Lung (tissue), 16 donors: ENCODE measurements around the gene TSPAN31. TPM values are rescaled to one million over a fixed set of nuclear protein-coding genes. Genes with fewer than 3 reads are reported as not detected.
A peak's percentile ranks its signal among the peaks of the same experiment; 100 is the strongest.

Source experiments
- ATAC-seq: fragments of 200-7000 bp; cut with Tn5 transposase; one replicate; pipeline ENCODE4 v1.9.1; 2020; ENCODE audit warnings: moderate number of reproducible peaks; ENCODE audit not compliant: insufficient read depth, low FRiP score
- DNase-seq, 3 donors: peaks; one replicate each; pipeline ENCODE4 v3.0.0-alpha.2; 2013 to 2017
- H3K27ac ChIP-seq, 2 donors: one replicate each; pipeline ENCODE4 v1.5.1; 2013; ENCODE audit warnings: mild to moderate bottlenecking in 2 of 2, moderate library complexity in 2 of 2, control low read depth in 1 of 2, inconsistent platforms in 1 of 2, low read depth in 1 of 2, low read length in 1 of 2
- H3K27me3 ChIP-seq, 3 donors: one replicate each; pipeline ENCODE4 v1.5.1; 2013; ENCODE audit warnings: low read length in 2 of 3; ENCODE audit not compliant: control insufficient read depth in 3 of 3, insufficient read depth in 3 of 3
- H3K36me3 ChIP-seq, 4 donors: one replicate each; pipeline ENCODE4 v1.5.1; 2013; ENCODE audit warnings: low read length in 4 of 4, mild to moderate bottlenecking in 1 of 4, moderate library complexity in 1 of 4; ENCODE audit not compliant: control insufficient read depth in 4 of 4, insufficient read depth in 4 of 4
- H3K4me1 ChIP-seq, 5 donors: one replicate each; pipeline ENCODE4 v1.5.1; 2013; ENCODE audit warnings: low read length in 5 of 5, mild to moderate bottlenecking in 2 of 5, moderate library complexity in 1 of 5; ENCODE audit not compliant: control insufficient read depth in 5 of 5, insufficient read depth in 5 of 5
- H3K4me3 ChIP-seq: one replicate; pipeline ENCODE4 v1.5.1; 2013; ENCODE audit warnings: mild to moderate bottlenecking, control low read depth, moderate library complexity
- H3K9ac ChIP-seq, 2 donors: one replicate each; pipeline ENCODE4 v1.5.1; 2013; ENCODE audit warnings: low read length in 2 of 2, control low read depth in 1 of 2; ENCODE audit not compliant: insufficient read depth in 1 of 2
- H3K9me3 ChIP-seq, 4 donors: one replicate each; pipeline ENCODE4 v1.5.1; 2013; ENCODE audit warnings: low read length in 3 of 4, mild to moderate bottlenecking in 1 of 4, moderate library complexity in 1 of 4; ENCODE audit not compliant: control insufficient read depth in 4 of 4, insufficient read depth in 3 of 4
- CTCF ChIP-seq: IDR thresholded peaks from 2 replicates; pipeline ENCODE4 v1.5.1; 2012; ENCODE audit warnings: mild to moderate bottlenecking; ENCODE audit errors: control extremely low read depth, extremely low read depth
- WGBS, 2 donors: extraction: QIAGEN DNeasy Blood & Tissue Kit; methylation state at CpG; one replicate each; pipeline ENCODE4 v1.1.7; 2013; 5-methylcytosine and 5-hydroxymethylcytosine counted together
- long read RNA-seq, 5 donors: transcript quantifications; one replicate each; lab custom pipeline, GENCODE V29; 2026
- polyA plus RNA-seq, 2 donors: library from polyadenylated mRNA; stranded (reverse); fragments of 200-250 nt; gene quantifications; one replicate each; pipeline ENCODE4 v1.2.1, GENCODE V29; 2013
- total RNA-seq, 2 donors: library from RNA; depleted of rRNA in 1 of 2; stranded (reverse); fragments of >200 nt in 1 of 2; gene quantifications; one replicate each; pipeline ENCODE4 v1.2.1, GENCODE V29; 2014 to 2021
- donor health status: control.
- donor health status: control.
- donor health status: Bipolar disorder and iron deficiency.
- donor health status: healthy.
- donor health status: DM: yes; HTN: yes; CAD: no.

TSPAN31 gene
- total RNA-seq (10 to 100 TPM; 37.4 to 61.1 TPM), polyA plus RNA-seq (10 to 100 TPM; 32.4 to 54.9 TPM)
- long read RNA-seq, donor 1, transcript TSPAN31-201 (6 exons, 1,849 nt) = major isoform, 17 of 207 reads
- long read RNA-seq, donor 1, partial matches to known transcripts = 56 of 207 reads
- long read RNA-seq, donor 1, other reads (novel, unspliced or antisense) = 134 of 207 reads
- long read RNA-seq, donor 2, partial matches to known transcripts = 0 of 3 reads
- long read RNA-seq, donor 2, other reads (novel, unspliced or antisense) = 0 of 3 reads
- long read RNA-seq, donor 3, transcript TSPAN31-201 (6 exons, 1,849 nt) = major isoform, 12 of 177 reads
- long read RNA-seq, donor 3, partial matches to known transcripts = 79 of 177 reads
- long read RNA-seq, donor 3, other reads (novel, unspliced or antisense) = 86 of 177 reads
- long read RNA-seq, donor 4, partial matches to known transcripts = 0 of 4 reads
- long read RNA-seq, donor 4, other reads (novel, unspliced or antisense) = 0 of 4 reads
- long read RNA-seq, donor 5, transcript TSPAN31-201 (6 exons, 1,849 nt) = major isoform, 16 of 27 reads
- long read RNA-seq, donor 5, partial matches to known transcripts = 7 of 27 reads
- long read RNA-seq, donor 5, other reads (novel, unspliced or antisense) = 0 of 27 reads

- peak; percentile 94 for ATAC-seq
These were observed at the start of gene TSPAN31 for GRCh38 chr12:57744777-57745484. Gene TSPAN31 (plus strand): TSS chr12:57745039. CDS start chr12:57745155, 116 bp downstream.

GRCh38 chr12:57695770-57696432 is 48.9 kb upstream of the TSPAN31 start:
- H3K36me3 ChIP-seq = peaks cover 9 to 33% (median 15%) of the 10 kb centered on the region in 4 donors
- H3K4me3 ChIP-seq = no peak overlapping the region
- H3K4me1 ChIP-seq = peaks cover 0 to 11% (median 4%) of the 10 kb centered on the region in 5 donors
- no peak overlapping the region for H3K27ac ChIP-seq
- no peak overlapping the region for H3K9ac ChIP-seq
- no peak for TF ChIP-seq CTCF
- 94 to 95% methylated on average over 11 of the region's 11 CpGs for WGBS, 2 donors
- no peaks in the 10 kb centered on the region for H3K27me3 ChIP-seq
- DNase-seq (no peak), ATAC-seq (no peak)
- no peaks in the 10 kb centered on the region for H3K9me3 ChIP-seq

More at GRCh38 chr12:57744777-57745484, at the start of gene TSPAN31:
- Histone ChIP-seq H3K9ac (peak within 1 kb of the TSS; percentile 89 to 91), H3K4me1 (peaks cover 0 to 12% (median 4%) of the 10 kb centered on the region in 5 donors), H3K4me3 (peak within 1 kb of the TSS; percentile 81), H3K36me3 (peaks cover 9 to 25% (median 14%) of the 10 kb centered on the region in 4 donors), H3K27me3 (peaks cover 0 to 27% (median 24%) of the 10 kb centered on the region in 3 donors), H3K27ac (peak within 1 kb of the TSS; percentile 93 to 97), H3K9me3 (no peaks in the 10 kb centered on the region)
- peak; percentile 98 to 100 (median 99) for DNase-seq
- TF ChIP-seq CTCF = no peak
- WGBS, 2 donors = 0% methylated on average over 29 of the region's 29 CpGs

GRCh38 chr12:57697076-57697475 is 47.8 kb upstream of the TSPAN31 start:
- no peak for TF ChIP-seq CTCF
- peaks cover 9 to 33% (median 15%) of the 10 kb centered on the region in 4 donors for H3K36me3 ChIP-seq
- 98 to 100% methylated on average over 1 of the region's 1 CpG for WGBS, 2 donors

More at GRCh38 chr12:57697076-57697475, 47.8 kb upstream of the TSPAN31 start:
- H3K27me3 ChIP-seq = no peaks in the 10 kb centered on the region
- no peak overlapping the region for H3K4me3 ChIP-seq
- no peaks in the 10 kb centered on the region for H3K9me3 ChIP-seq
- no peak overlapping the region for H3K27ac ChIP-seq
- no peak overlapping the region for H3K9ac ChIP-seq
- DNase-seq (no peak), ATAC-seq (no peak)
- peaks cover 0 to 11% (median 4%) of the 10 kb centered on the region in 5 donors for H3K4me1 ChIP-seq
